ENCODE measurements around the gene MVB12B.

Gene MVB12B

GRCh38 chr9:126388964-126389708 is 62.5 kb downstream of the MVB12B start:
- Histone ChIP-seq H3K4me3 (ENCODE audit: low read depth, low read length) (no peak overlapping the region), H3K27ac (no peak overlapping the region), H3K27me3 (replicated peaks) (no peaks in the 10 kb centered on the region), H3K36me3 (replicated peaks) (no peaks in the 10 kb centered on the region)
- TF ChIP-seq CTCF (IDR thresholded peaks at IDR 0.05; ENCODE audit: low read depth, low read length, missing control alignments), result no peak
- DNase-seq, result no peak
- in situ Hi-C loops (cut with HindIII; ENCODE audit: low pct_ligation_motif_present, low sequenced_read_pairs), result no loop called here

DNA sequence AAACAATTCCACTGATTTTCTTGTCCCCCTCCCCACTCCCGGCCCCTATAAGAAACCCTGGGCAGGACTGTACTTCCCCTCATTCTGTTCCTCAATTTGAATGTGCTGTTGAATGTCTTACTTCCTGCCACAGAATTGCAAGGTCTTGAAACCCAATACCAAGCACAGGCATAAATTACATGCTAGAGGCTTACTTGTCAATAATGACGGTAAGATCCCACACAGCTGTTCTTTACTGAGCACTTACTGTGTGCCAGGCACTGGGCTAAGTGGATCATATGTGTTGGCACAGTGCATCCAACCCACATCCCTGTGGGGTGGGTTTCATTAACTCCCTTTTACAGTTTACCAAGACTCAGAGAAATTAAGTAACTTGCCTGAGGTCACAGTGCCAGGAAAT is 63.4 kb downstream of the MVB12B start:
- no peak for DNase-seq
- no peak overlapping the region for H3K4me3 ChIP-seq (ENCODE audit: low read depth, low read length)
- no peaks in the 10 kb centered on the region for H3K27me3 ChIP-seq (replicated peaks)
- H3K27ac ChIP-seq, result no peak overlapping the region
- in situ Hi-C loops (cut with HindIII; ENCODE audit: low pct_ligation_motif_present, low sequenced_read_pairs), result no loop called here
- no peaks in the 10 kb centered on the region for H3K36me3 ChIP-seq (replicated peaks)
- TF ChIP-seq CTCF (IDR thresholded peaks at IDR 0.05; ENCODE audit: low read depth, low read length, missing control alignments), result no peak

DNA sequence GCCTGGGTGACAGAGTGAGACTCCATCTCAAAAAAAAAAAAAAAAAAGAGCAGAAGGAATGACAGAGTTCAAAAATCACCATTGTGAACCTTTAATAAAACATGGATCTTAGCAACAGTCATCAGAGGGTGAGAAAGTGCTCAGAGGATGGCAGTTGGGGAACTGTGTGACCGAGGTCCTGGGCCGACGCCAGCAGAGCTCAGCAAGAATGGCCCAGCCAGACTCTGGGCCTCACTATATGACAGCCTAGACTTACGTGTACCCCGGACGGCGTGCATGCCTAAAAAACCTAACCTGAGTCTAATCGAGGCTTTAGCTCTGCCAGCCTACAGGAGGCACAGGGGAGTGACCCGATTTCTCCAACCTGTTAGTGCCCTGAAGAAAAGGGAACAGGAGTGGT is 64.3 kb downstream of the MVB12B start:
- no peak for DNase-seq
- Histone ChIP-seq H3K4me3 (ENCODE audit: low read depth, low read length) (no peak overlapping the region), H3K27me3 (replicated peaks) (no peaks in the 10 kb centered on the region), H3K36me3 (replicated peaks) (no peaks in the 10 kb centered on the region), H3K27ac (no peak overlapping the region)
- in situ Hi-C loops (cut with HindIII; ENCODE audit: low pct_ligation_motif_present, low sequenced_read_pairs), result no loop called here
- no peak for TF ChIP-seq CTCF (IDR thresholded peaks at IDR 0.05; ENCODE audit: low read depth, low read length, missing control alignments)

GRCh38 chr9:126391713-126392661 is 65.4 kb downstream of the MVB12B start:
- DNase-seq, result no peak
- Histone ChIP-seq H3K36me3 (replicated peaks) (no peaks in the 10 kb centered on the region), H3K27me3 (replicated peaks) (no peaks in the 10 kb centered on the region), H3K4me3 (ENCODE audit: low read depth, low read length) (no peak overlapping the region), H3K27ac (no peak overlapping the region)
- in situ Hi-C loops (cut with HindIII; ENCODE audit: low pct_ligation_motif_present, low sequenced_read_pairs), result no loop called here
- TF ChIP-seq CTCF (IDR thresholded peaks at IDR 0.05; ENCODE audit: low read depth, low read length, missing control alignments), result no peak

GRCh38 chr9:126392662-126393371 is 66.2 kb downstream of the MVB12B start:
- in situ Hi-C loops (cut with HindIII; ENCODE audit: low pct_ligation_motif_present, low sequenced_read_pairs), result no loop called here
- DNase-seq, result no peak
- no peak overlapping the region for H3K27ac ChIP-seq
- no peak for TF ChIP-seq CTCF (IDR thresholded peaks at IDR 0.05; ENCODE audit: low read depth, low read length, missing control alignments)
- H3K4me3 ChIP-seq (ENCODE audit: low read depth, low read length), result no peak overlapping the region
- H3K27me3 ChIP-seq (replicated peaks), result no peaks in the 10 kb centered on the region
- no peaks in the 10 kb centered on the region for H3K36me3 ChIP-seq (replicated peaks)
